HepG2 (cell line): ENCODE measurements around the gene TRERF1. TPM values are rescaled to one million over a fixed set of nuclear protein-coding genes. Genes with fewer than 3 reads are reported as not detected.

Source experiments
- ATAC-seq: fragments of 200-7000 bp; cut with Tn5 transposase; 3 replicates; pipeline ENCODE4 v1.9.1; 2020; ENCODE audit warnings: mild to moderate bottlenecking, moderate library complexity
- BruUV-seq: library from RNA; stranded (reverse); fragments of 400-500 nt; replicated peaks from 2 replicates; lab custom pipeline; 2021; lab: Mats Ljungman, UMichigan
- CTCF ChIA-PET: fragments of 300-600 bp; formaldehyde crosslinking; extraction: SDS; loops from one replicate; lab custom pipeline; 2021; ENCODE audit warnings: low total read pairs, inconsistent platforms, low intra/inter-chr PET ratio; lab: Yijun Ruan, JAX
- POLR2A ChIA-PET: fragments of 350-600 bp; sonication (Branson Sonifier 250); formaldehyde crosslinking; loops from one replicate; lab custom pipeline; 2020; ENCODE audit warnings: antibody characterized with exemption, inconsistent platforms; lab: Yijun Ruan, JAX
- DNase-seq: peaks from one replicate; pipeline ENCODE4 v3.0.0-alpha.2; 2015; ENCODE audit warnings: low spot score
- FAIRE-seq: peaks from 3 replicates; lab custom pipeline; 2011; peaks lifted over from hg19 to GRCh38; lab: Jason Lieb, UNC
- H2AFZ ChIP-seq: one replicate; pipeline ENCODE4 v1.6.1; 2011; ENCODE audit warnings: low read length, inconsistent platforms
- H3K27ac ChIP-seq: fragments of 300-600 bp; 3 replicates; pipeline ENCODE4 v1.8.0; 2011; ENCODE audit warnings: mixed run types, mild to moderate bottlenecking, mixed read lengths, low read length, inconsistent platforms; ENCODE audit not compliant: insufficient read depth; ENCODE audit errors: extremely low read length
- H3K27me3 ChIP-seq, 2 experiments: fragments of 200-600 bp in 1 of 2; 2 replicates in 1 of 2; 3 replicates in 1 of 2; pipeline versions ENCODE4 v1.6.0 to v1.8.0; 2011; ENCODE audit warnings: low read length in 2 of 2, mild to moderate bottlenecking in 2 of 2, moderate library complexity in 2 of 2, inconsistent platforms in 1 of 2; ENCODE audit not compliant: insufficient read depth in 2 of 2, control insufficient read depth in 1 of 2
- H3K36me3 ChIP-seq, 2 experiments: fragments of 200-600 bp in 1 of 2; replicated peaks in 1 of 2; 2 replicates in 1 of 2; 3 replicates in 1 of 2; pipeline versions ENCODE4 v1.5.1 to v1.8.0; 2011; ENCODE audit warnings: low read length in 2 of 2, inconsistent platforms in 1 of 2; ENCODE audit not compliant: insufficient read depth in 2 of 2, control insufficient read depth in 1 of 2
- H3K4me1 ChIP-seq: 2 replicates; pipeline ENCODE4 v1.5.1; 2012; ENCODE audit warnings: low read length, inconsistent platforms; ENCODE audit not compliant: insufficient read depth
- H3K4me2 ChIP-seq: 2 replicates; pipeline ENCODE4 v1.6.0; 2011; ENCODE audit warnings: low read depth, low read length, inconsistent platforms
- H3K4me3 ChIP-seq, 3 experiments: fragments of 200-600 bp in 1 of 3; sonication (generic), shearing (Covaris generic) in 1 of 3; replicated peaks in 1 of 3; 2 replicates each; pipeline ENCODE4 v1.5.1; 2011 to 2016; ENCODE audit warnings: low read length in 3 of 3, inconsistent platforms in 2 of 3, low read depth in 2 of 3, mild to moderate bottlenecking in 2 of 3, control low read depth in 1 of 3, mixed read lengths in 1 of 3; ENCODE audit not compliant: insufficient read depth in 1 of 3
- H3K79me2 ChIP-seq: one replicate; pipeline ENCODE4 v1.6.1; 2011; ENCODE audit warnings: low read length, inconsistent platforms; ENCODE audit not compliant: insufficient read depth
- H3K9ac ChIP-seq: 2 replicates; pipeline ENCODE4 v1.6.0; 2011; ENCODE audit warnings: mild to moderate bottlenecking, low read depth, low read length, inconsistent platforms; ENCODE audit not compliant: insufficient read depth
- H3K9me3 ChIP-seq: 2 replicates; pipeline ENCODE4 v1.5.1; 2012; ENCODE audit warnings: mild to moderate bottlenecking, low read length
- H4K20me1 ChIP-seq: 2 replicates; pipeline ENCODE4 v1.6.0; 2011; ENCODE audit warnings: inconsistent platforms, mild to moderate bottlenecking, low read length, moderate library complexity; ENCODE audit not compliant: insufficient read depth
- CCAR2 ChIP-seq: fragments of 200-400 bp; formaldehyde crosslinking; optimal IDR thresholded peaks from 2 replicates; pipeline ENCODE3; 2018; ENCODE audit warnings: low read depth, mild to moderate bottlenecking, low read length, moderate library complexity
- KDM5A ChIP-seq: fragments of 200-600 bp; sonication (generic); IDR thresholded peaks from 2 replicates; pipeline ENCODE4 v1.7.0; 2018; ENCODE audit warnings: antibody characterized with exemption, mild to moderate bottlenecking, low read length, borderline replicate concordance
- NAIF1 ChIP-seq: sonication (generic); formaldehyde crosslinking; IDR thresholded peaks from 2 replicates; pipeline ENCODE4 v1.5.0; 2020; ENCODE audit warnings: mild to moderate bottlenecking, missing genetic modification reagents, borderline replicate concordance
- RFX1 ChIP-seq: fragments of 450-650 bp; IDR thresholded peaks from 2 replicates; pipeline ENCODE4 v1.6.1; 2017
- SCMH1 ChIP-seq: sonication (generic); formaldehyde crosslinking; IDR thresholded peaks from 2 replicates; pipeline ENCODE4 v1.9.0; 2021; ENCODE audit warnings: missing genetic modification reagents, mild to moderate bottlenecking, borderline replicate concordance
- SUZ12 ChIP-seq: fragments of 150-350 bp; IDR thresholded peaks from 2 replicates; pipeline ENCODE4 v1.6.1; 2014; ENCODE audit warnings: low read depth, low read length
- ZBTB10 ChIP-seq: sonication (generic); formaldehyde crosslinking; IDR thresholded peaks from 2 replicates; pipeline ENCODE4 v1.4.0; 2020; ENCODE audit warnings: missing genetic modification reagents, borderline replicate concordance
- ZFP82 ChIP-seq: sonication (generic); formaldehyde crosslinking; IDR thresholded peaks from 2 replicates; pipeline ENCODE4 v1.5.1; 2020; ENCODE audit warnings: mild to moderate bottlenecking, missing genetic modification reagents, borderline replicate concordance
- ZNF136 ChIP-seq: sonication (generic); formaldehyde crosslinking; IDR thresholded peaks from 2 replicates; pipeline ENCODE4 v1.8.1; 2022; ENCODE audit warnings: low read depth, mild to moderate bottlenecking, moderate library complexity, missing genetic modification reagents
- ZNF407 ChIP-seq: sonication (generic); formaldehyde crosslinking; IDR thresholded peaks from one replicate; pipeline ENCODE4 v1.5.1; 2020; ENCODE audit warnings: mild to moderate bottlenecking, missing genetic modification reagents; ENCODE audit errors: not compliant biosample characterization
- ZNF780A ChIP-seq: sonication (generic); formaldehyde crosslinking; IDR thresholded peaks from 2 replicates; pipeline ENCODE4 v1.8.0; 2022; ENCODE audit warnings: mild to moderate bottlenecking, missing genetic modification reagents, moderate library complexity
- WGBS: methylation state at CpG from one replicate; pipeline ENCODE4 v1.1.6; 2017; ENCODE audit warnings: low lambda C conversion rate; 5-methylcytosine and 5-hydroxymethylcytosine counted together
- in situ Hi-C: cut with HindIII; loops from 2 replicates; pipeline ENCODE4 v1.10.0; 2017; ENCODE audit warnings: low pct_unique_long_range_greater_than_20kb; ENCODE audit not compliant: extremely low pct_ligation_motif_present
- intact Hi-C: fragments of 100-400 bp; cut with micrococcal nuclease; formaldehyde crosslinking; loops from one replicate; pipeline ENCODE4 v1.10.0; 2022; ENCODE audit not compliant: unreplicated experiment
- polyA plus RNA-seq, 8 experiments: library from polyadenylated mRNA; depleted of rRNA in 3 of 8; stranded (reverse) in 7 of 8; unstranded in 1 of 8; fragments of >200 nt; fragmentation: Illumina TruSeq in 4 of 8; extraction: Trizol in 4 of 8; gene quantifications; 2 replicates each; pipeline versions ENCODE4 v1.2.1 to v1.2.3, GENCODE V29; 2011 to 2016; ENCODE audit warnings: low read depth in 4 of 8, missing spikeins in 1 of 8, mixed read lengths in 1 of 8; ENCODE audit not compliant: insufficient read depth in 1 of 8
- total RNA-seq, 5 experiments: library from RNA; depleted of rRNA; stranded (reverse); fragments of >200 nt; fragmentation: Illumina TruSeq; extraction: Trizol; gene quantifications; 2 replicates each; pipeline ENCODE4 v1.2.3, GENCODE V29; 2016; ENCODE audit warnings: low read depth in 1 of 5
- TF ChIP-seq, protein P1 (sequence below): sonication (generic); formaldehyde crosslinking; IDR thresholded peaks from 2 replicates; pipeline ENCODE4 v1.8.1; 2023; ENCODE audit warnings: mild to moderate bottlenecking, inconsistent platforms, moderate library complexity, missing genetic modification reagents, borderline replicate concordance

Gene TRERF1
- total and polyA plus RNA-seq, 2 of the 13 experiments (the other 11 are each of a cell fraction or from before 2014, with no cell fraction given): 0.02 TPM; not detected in 1

DNA sequence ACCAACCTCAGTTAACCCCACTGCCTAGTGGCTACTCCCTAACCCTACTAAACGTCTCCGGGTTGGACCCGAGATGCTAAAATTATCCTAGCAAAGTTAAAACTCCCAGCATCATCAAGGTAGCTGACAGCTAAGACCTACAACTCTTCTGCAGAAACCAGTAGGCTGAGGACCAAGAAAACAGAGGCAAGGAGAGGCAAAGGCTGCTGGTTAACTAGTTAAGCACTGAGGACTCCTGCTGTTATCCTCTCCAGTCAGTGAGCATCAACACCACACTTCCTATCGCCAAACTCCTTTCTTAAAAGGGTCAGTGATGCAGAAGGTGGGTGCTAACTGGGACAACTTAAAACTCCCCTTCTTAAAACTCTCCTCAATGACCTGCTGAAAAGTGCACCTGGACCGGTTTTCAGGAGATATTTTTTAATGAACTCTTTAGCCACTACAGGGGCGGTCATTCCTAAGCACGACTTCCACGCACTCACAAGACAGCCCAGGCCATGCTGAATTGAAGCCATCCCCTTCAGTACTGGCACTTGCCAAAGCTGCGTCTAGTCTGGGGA is 1.7 kb downstream of the TRERF1 start:
- no TSS peak for BruUV-seq
- Histone ChIP-seq H3K4me2 (no peak overlapping the region), H3K9me3 (no peaks in the 10 kb centered on the region), H2AFZ (no peak overlapping the region), H3K27ac (no peak overlapping the region), H3K79me2 (no peaks in the 10 kb centered on the region), H3K27me3 (peaks cover 13 to 86% of the 10 kb centered on the region in 2 experiments; a peak in 4 of 5 replicates), H3K4me3 (no peak overlapping the region), H4K20me1 (no peaks in the 10 kb centered on the region), H3K36me3 (no peaks in the 10 kb centered on the region), H3K4me1 (peaks cover 11% of the 10 kb centered on the region), H3K9ac (no peak overlapping the region)
- ChIA-PET POLR2A (no interaction called here), CTCF (no interaction called here)
- intact Hi-C loops (no loop called here), in situ Hi-C loops (no loop called here)
- no peak for ATAC-seq
- DNase-seq: no peak
- WGBS: 53% methylated on average over 9 of the region's 9 CpGs
- no peak for FAIRE-seq
- TF ChIP-seq ZNF780A: no peak
- TF ChIP-seq, protein P1, sequence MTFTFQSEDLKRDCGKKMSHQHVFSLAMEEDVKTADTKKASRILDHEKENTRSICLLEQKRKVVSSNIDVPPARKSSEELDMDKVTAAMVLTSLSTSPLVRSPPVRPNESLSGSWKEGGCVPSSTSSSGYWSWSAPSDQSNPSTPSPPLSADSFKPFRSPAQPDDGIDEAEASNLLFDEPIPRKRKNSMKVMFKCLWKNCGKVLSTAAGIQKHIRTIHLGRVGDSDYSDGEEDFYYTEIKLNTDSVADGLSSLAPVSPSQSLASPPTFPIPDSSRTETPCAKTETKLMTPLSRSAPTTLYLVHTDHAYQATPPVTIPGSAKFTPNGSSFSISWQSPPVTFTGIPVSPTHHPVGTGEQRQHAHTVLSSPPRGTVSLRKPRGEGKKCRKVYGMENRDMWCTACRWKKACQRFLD (CRISPR knock-in tag): no peak
- TF ChIP-seq SCMH1: no peak
- no peak for TF ChIP-seq ZNF136 (CRISPR knock-in tag)
- no peak for TF ChIP-seq ZBTB10 (CRISPR knock-in tag)
- TF ChIP-seq ZFP82: no peak
- no peak for TF ChIP-seq RFX1
- no peak for TF ChIP-seq CCAR2
- no peak for TF ChIP-seq SUZ12
- TF ChIP-seq KDM5A: no peak
- no peak for TF ChIP-seq ZNF407 (CRISPR knock-in tag)
- no peak for TF ChIP-seq NAIF1
